ENCODE measurements around the gene SLC12A1.

DNA sequence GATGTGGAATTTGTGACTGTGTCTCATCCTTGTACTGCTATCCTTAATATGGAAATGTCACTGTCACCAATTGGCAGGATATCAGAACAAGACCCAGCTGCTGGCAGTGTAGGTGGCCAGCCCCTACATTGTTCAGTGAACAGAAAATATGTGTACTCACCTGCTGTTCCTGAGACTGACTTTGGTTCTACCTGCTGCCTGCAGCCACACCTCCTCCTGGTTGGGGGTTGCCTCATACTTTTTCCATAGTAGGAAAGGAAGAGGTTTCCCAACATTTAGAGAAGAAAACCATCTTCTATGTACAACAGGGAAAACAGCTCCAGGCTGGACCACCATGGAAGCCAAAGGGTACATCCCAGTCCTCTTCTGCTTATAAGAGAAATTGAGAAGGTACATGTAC, 35.9 kb downstream of the SLC12A1 start:
- TF ChIP-seq, protein P1, sequence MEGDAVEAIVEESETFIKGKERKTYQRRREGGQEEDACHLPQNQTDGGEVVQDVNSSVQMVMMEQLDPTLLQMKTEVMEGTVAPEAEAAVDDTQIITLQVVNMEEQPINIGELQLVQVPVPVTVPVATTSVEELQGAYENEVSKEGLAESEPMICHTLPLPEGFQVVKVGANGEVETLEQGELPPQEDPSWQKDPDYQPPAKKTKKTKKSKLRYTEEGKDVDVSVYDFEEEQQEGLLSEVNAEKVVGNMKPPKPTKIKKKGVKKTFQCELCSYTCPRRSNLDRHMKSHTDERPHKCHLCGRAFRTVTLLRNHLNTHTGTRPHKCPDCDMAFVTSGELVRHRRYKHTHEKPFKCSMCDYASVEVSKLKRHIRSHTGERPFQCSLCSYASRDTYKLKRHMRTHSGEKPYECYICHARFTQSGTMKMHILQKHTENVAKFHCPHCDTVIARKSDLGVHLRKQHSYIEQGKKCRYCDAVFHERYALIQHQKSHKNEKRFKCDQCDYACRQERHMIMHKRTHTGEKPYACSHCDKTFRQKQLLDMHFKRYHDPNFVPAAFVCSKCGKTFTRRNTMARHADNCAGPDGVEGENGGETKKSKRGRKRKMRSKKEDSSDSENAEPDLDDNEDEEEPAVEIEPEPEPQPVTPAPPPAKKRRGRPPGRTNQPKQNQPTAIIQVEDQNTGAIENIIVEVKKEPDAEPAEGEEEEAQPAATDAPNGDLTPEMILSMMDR (IDR thresholded peaks at IDR 0.05), result no peak
- TF ChIP-seq, protein P2, sequence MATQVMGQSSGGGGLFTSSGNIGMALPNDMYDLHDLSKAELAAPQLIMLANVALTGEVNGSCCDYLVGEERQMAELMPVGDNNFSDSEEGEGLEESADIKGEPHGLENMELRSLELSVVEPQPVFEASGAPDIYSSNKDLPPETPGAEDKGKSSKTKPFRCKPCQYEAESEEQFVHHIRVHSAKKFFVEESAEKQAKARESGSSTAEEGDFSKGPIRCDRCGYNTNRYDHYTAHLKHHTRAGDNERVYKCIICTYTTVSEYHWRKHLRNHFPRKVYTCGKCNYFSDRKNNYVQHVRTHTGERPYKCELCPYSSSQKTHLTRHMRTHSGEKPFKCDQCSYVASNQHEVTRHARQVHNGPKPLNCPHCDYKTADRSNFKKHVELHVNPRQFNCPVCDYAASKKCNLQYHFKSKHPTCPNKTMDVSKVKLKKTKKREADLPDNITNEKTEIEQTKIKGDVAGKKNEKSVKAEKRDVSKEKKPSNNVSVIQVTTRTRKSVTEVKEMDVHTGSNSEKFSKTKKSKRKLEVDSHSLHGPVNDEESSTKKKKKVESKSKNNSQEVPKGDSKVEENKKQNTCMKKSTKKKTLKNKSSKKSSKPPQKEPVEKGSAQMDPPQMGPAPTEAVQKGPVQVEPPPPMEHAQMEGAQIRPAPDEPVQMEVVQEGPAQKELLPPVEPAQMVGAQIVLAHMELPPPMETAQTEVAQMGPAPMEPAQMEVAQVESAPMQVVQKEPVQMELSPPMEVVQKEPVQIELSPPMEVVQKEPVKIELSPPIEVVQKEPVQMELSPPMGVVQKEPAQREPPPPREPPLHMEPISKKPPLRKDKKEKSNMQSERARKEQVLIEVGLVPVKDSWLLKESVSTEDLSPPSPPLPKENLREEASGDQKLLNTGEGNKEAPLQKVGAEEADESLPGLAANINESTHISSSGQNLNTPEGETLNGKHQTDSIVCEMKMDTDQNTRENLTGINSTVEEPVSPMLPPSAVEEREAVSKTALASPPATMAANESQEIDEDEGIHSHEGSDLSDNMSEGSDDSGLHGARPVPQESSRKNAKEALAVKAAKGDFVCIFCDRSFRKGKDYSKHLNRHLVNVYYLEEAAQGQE (IDR thresholded peaks at IDR 0.05; ENCODE audit: insufficient read depth in 1 of 2, low read depth in 2 of 2, low read length in 1 of 2), result no peak
- TF ChIP-seq POLR2AphosphoS5 (IDR thresholded peaks at IDR 0.05; ENCODE audit: low read depth, low read length), result no peak

All from Panc1 (cell line).